ENCODE data around the gene PTPRR.

Gene PTPRR

DNA sequence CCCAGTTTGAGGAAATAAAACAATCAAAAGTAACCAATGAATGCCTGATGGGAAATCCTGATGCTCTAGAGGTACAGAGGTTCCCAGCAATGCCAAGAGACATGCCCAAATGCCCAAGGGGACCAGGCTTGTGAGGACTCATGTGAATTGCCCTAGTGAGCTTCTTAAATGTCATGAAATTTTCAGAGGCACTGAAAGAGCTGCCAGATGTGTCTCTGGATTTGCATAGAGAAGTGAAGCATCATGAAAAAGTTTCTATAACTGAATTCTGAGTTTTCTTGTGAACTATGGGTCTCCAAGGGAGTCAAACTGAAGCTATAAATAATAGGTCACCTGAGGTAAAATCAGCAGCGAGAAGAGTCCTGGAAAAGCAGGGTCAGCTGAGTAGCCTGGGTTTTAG is 9.9 kb downstream of the PTPRR start:
- DNase-seq = no peak

DNA sequence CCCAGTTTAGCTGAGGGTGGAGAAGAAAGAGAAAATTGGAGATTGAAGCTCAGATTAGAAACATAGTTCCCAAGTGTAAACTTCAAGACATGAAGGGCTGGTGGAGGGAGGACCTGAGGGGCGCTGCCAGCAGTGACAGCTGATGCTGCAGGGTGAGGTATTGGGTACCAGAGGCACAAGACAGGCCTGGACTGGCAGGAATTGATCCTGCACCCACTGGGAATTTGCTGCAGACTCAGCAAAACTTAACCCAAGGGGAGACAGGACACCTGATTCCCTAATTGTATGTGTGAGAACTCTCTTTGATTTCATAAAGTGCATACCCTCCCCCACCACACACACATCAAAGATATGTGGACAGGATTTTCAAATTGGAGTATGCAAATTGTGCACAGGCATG is 11.6 kb downstream of the PTPRR start:
- DNase-seq = no peak

DNA sequence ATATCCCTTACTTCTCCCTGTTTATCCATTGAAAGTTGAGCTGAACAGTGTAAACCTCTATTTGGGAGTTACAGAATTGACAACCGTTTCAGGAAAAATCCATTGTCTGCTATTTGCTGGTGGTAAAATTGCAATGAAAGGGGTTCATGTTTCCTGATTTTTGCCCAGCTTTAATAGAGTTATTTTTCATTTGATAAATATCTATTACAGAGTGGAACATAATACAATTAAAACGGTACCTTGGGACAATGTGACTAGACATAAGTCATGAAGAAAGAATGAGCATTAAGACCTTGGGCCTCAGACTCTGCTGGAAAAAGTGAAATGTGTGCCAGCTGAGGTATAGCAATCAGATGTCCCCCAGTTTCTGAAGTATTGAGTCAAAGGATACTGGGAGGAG is 13.1 kb downstream of the PTPRR start:
- DNase-seq = no peak

DNA sequence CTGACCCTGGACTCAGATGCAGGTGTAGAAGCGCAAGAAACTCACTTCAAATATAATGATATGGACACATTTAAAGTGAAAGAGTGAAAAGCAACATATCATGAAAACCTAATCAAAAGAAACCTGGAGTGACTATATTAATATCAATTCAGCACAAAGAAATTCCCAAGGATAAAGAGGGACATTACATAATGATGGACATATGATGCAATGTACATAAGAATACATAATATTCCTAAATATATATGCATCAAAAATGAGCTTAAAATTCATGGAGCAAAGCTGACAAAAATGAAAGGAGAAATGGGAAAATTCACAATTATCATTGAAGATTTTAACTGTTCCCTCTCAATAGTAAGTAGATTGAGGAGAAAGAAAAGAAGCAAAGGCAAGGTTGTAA is 24.6 kb downstream of the PTPRR start:
- no peak for DNase-seq

DNA sequence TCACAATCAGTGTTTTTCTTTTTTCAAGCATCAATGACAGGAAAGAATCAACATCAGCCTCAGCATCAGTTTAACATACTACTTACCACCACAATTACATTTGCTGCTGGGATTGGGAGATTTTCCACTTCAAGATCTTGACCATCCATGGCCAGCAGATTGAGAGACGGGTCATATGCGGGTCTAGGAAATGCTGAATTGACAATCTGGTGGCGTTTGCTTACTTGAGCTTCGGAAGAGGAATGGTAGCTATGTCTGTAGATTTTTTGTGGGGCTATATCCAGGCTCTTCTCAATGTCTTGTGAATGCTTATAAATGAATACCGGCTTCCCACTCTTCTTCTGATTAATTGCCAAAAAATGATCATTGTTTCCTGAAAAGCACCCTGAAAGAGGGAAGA is 27.9 kb downstream of the PTPRR start:
- no peak for DNase-seq

DNA sequence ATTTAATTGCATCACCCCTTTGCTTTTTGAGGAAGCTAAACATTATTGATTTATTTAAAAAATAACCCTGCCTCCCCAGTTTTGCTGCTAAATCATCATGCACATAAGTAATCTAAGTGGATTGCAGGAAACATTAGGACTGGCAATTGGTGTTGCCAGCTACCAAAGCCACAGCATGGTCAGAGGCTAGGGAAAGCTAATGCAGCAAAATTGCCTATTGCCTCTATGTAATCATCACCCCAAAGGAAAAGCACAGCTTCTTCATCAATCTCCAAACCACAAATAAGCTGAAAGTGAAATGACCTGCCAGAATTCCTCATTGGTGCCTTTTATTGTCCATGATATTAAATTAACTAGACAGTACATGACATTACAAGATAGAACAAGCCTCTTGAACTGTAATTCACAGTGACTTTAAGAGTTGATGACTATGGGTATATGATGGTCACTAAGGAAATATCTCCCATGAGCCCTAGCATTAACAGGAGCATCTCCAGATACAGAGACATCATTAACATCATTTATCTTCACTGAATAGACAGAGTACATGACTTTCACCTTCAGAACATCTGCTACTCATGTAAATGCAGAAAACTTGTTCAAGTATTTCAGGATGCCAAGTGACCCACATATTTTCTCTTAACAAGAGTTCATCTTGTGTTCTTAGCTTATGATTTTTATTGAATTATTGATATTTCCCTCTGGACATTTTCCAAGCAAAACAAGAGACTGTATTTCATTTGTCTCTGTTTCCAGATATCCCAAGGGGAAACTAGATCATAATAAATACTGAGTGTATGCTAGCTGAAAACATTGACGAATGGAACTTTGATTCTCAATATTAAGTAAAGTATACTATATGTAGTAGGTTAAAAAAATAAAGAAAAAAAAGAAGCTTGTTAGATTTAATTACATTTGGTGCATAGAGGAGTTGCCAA is 29.4 kb downstream of the PTPRR start:
- DNase-seq = no peak

DNA sequence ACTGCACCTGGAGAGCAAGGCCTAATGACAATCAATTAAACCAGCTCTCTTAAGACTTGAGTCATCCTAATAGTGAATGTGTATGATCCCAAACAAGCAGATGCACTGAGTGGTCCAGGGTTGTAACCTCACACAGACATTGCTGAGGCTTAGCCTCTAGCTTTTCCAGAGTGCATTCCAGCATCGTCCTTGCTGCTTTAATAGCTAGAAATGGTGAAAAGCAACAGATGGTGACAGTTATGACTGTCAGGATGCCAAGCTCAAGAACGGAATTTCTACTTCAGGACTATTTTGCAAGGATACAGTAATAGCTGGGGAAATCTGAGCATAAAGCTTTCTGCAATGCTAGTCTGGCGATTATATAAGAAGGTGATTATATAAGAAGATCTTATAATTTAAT is 34.6 kb downstream of the PTPRR start:
- DNase-seq = no peak

DNA sequence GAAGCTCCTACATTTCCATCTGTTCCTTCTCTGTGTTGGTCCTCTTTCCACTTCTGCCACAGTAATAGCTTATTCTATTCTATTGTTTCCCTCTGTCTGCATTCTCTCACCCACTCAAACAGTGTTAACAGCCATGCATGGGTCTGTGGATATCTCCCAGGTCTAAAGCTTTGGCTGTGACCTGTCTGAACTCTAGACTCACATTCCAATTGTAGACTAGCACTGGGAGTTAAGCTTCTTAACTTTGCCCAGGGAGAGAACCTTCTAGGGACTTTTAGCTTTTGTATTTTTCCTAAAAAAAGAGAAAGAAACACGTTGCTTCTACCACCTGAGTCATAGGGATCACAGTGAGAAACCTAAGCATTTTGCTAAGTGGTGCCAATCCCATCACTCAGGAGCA is 36.7 kb downstream of the PTPRR start:
- DNase-seq = no peak

DNA sequence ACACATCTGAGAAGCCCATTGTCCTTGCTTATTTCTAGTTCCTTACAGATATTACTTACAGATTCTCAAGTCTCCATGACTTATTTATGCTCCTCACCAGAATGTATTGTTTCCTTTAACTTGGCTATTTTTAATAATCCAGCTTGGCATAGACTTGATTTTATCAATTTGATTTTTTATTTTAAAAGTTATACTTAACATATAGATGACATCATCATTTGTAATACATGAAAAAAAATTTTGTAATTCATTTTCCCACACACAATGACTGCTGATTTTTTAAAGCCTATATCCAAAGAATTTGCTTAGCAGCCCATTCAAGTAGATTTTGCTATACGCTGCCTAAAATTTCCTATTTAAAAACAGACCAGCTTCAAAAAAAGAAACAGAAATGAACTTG is 39.8 kb downstream of the PTPRR start:
- DNase-seq = no peak

DNA sequence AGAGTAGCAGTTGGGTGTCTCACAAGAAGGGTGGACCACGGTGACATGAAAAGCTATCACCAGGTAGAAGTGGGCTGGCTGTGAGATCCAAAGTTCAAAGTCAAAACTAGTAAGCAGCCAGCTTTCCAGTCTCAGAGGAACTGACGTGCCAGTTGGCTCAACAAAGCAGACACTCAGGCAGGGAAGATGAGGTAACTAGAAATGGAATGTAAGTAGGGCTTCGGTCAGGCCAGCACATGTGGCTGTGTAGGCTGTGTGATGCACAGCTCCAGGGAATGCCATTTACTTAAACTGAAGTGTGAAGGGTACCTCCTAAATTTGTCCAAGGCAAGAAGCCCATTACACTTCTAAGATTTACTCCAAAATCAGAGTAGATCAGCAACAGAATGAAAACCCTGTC is 43.6 kb downstream of the PTPRR start:
- no peak for DNase-seq

DNA sequence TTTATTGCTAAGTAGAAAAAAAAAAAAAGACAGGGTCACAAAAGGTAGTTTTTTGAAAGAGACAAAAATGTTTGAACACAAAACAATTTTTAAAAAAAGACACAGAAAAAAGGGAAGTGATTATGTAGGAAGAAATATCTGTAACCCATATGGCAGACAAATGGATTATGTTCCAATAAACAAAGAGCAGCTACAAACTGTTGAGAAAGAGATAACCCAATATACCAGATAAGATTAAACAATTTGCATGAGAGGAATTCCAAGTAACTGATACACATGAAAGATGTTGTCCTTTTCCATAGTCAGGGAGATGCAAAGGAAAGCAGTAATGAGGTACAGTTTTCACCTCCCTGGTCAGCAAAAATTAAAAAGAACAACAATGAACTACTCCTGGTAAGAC is 44.9 kb downstream of the PTPRR start:
- DNase-seq = no peak

DNA sequence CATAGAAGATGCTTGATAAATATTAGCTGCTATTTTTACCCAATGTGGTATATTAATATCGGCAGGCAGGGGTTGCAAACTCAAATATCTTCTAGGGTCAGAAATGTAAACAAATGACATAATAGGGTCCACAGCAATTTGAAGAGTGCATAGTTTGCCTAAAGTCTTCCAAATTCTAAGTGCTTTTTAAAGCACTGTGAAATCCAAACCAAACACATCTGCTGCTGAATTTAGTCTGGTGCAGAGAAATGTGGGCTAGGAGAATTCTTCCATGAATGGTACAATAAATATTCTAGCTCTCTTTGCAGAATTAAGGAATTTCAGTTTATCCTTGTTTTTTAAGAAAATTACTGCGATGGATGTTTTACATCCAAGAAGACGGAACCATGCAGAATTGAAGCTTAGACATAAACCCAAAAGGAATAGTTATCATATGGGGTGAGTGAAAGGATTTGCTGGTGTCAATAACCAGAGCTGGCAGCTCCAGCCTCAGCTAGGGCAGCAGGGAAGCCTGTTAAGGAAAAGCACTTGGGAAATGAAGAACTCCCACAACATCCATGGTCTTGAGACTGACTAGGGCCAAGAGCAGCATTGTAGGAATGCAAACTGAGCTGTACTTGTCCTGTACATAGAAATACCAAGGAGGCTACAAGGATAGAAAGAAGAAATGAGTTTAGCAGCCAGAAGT is 65.5 kb downstream of the PTPRR start:
- no peak for DNase-seq

DNA sequence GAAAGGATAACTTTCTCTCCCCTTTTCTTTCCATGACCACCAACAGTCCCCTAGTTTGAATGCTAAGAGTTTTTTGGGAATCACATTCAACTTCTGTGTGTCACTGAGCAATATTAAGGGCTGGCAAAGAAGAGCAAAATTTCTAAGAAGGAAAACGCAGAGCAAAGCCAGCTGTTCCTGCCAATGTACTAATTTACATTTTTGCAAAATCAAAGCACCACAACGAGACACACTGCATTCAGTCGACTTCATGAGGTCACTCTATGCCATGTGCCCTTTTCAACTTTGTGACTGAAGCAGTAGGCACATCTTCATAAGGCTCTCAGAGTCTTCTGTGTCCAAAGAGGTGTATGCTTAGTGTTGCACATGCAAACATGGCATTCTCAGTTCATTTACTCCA is 66.4 kb downstream of the PTPRR start:
- DNase-seq = no peak

DNA sequence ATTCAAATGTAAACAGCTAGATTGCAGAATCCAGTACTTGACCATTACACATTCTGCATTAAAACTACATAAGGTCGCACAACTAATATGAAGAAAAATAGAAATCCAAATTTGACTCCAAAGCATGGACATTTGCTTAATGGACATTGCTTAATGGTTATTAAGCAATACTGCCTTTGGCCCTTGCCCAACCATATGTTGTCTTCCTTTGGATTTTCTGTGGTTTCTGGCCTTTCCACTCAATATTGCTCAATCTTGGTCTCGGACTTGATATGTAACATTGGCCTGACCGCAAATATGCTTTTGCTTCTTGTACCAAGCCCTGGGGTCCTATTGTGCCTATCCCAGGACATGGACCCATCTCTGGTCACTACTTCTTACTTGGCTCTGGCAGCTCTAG is 67.2 kb downstream of the PTPRR start:
- DNase-seq = no peak

DNA sequence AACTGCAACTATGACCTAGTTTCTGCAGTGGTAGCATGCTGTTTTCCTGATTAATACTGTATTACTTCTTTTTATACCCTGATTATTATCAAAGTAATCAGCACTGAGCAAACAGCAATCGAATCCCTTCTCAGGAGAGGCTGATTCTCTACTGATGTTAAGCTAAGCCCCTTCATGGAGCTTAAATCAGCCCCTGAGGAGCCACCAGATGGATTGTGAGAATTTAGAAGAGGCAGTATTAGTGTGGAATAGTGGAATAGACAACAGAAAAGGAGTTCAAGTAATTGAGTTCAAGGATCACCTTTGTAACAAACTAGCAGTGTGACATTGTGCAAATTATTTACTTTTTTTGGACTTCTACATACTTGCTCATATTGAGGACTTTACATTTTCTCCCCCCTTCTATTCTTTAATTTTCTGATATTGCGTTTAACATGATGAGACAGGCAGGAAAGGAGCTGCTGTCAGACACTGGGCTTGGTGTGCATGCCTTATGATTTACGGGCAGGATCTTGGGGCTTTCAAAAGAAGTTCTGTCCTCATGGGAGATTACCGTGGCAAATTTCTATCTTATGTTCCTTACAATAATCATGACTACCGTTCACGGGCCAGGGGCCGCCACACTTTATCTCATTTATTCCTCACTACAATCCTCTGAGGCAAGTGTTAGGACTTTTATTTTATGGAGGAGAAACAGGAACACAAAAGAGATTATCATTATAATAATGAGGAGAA is 68.0 kb downstream of the PTPRR start:
- no peak for DNase-seq

DNA sequence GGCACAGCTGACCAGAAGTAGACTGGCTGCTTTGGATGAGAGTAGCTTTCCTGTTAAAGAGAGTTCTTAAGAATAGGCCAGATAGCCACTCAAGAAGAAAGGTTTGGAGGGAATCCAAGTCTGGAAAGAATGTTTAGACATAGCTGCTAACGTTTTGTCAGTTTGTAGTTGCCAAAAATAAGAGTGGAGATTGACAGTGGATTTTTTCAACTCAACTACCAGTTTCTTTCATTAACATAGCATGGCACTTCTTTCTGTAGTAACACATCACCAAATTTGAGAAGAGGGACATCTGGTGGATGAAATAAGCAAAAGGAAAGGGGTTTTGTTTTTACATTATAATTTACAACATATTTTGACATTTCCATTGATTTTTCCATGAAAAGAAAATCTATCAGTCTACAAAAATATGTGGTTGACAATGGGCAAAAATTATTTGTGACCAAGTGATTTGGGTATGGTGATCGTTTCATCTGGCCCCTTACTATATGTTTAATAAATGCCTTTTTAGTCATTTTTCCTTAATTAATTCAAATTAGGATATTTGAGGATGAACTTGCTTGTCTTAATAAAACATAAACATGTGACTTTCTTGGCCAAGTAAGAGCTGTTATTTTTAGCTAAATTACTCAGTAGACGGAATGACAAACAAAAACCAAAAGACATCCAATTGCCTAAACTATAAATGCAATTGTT is 71.1 kb downstream of the PTPRR start:
- no peak for DNase-seq

DNA sequence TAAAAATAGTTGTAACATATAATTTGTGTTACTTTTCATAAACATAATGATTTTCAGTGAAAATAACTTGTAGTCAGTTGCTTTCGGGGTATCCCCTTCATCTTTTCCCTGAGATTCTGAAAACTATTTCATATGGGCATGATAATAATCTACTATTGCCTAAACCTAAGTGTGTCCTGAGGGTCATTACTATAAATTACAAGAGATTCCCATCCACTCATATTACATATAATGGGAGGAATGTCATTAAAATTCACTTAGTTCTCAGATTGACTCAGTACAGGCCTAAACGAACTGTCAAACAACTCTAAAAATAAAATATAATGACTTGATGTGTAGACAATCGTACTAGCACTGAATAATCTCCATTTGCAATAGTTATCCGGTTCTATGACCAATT is 72.7 kb downstream of the PTPRR start:
- no peak for DNase-seq

DNA sequence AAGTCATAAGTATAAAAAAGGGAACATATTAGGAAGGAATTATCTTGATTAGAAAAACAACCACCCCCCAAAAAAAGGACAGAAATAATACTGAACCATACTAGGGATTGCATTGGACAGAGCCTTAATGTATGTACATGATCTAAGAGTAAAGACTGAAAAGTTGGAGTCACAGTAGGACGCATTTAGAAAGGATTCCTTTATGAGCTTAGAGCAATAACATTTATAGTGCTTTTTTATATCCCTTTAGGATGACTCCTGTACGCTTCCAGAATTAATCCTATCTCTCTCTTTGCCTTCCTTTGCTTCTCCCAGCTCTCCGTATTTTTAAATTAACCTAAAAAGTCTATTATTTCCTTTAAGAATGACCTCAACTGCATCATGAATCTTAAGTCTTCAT is 75.3 kb downstream of the PTPRR start:
- no peak for DNase-seq

DNA sequence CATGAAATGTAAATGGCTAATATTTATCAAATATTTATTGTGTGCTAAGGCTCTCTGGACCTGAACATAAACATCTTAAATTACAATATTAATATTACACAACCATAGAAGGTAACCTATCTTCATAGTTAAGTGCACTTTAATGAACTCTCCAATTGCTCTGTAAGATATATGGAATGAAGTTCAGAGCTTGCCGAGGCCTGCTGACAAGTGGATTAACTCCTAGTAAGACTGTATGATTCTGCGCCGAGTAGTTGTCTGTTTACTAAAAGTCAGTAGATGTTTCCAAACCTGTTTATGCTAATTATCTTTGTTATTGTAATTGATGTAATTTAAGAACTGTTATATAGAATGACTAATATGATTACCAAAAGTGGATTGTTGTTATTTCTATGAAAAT is 77.2 kb downstream of the PTPRR start:
- no peak for DNase-seq

DNA sequence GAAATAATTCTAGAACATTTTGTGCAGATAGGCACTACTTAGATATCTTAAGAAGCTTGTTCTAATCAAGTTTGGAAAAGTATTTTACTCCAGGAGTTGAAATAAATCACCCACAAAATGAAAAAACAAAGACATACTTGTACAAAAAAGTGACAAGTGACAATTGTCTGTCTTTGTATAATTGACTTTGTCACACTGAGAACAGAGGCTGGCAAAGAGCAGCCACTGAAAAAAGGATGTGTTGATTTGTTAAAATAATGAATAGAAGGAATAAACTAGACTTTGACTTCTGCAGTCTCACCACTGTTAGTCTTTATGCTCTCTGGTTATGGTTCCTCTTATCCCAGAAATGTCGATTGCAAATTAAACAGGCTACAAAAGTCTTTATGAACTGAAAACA is 77.6 kb downstream of the PTPRR start:
- DNase-seq = no peak

DNA sequence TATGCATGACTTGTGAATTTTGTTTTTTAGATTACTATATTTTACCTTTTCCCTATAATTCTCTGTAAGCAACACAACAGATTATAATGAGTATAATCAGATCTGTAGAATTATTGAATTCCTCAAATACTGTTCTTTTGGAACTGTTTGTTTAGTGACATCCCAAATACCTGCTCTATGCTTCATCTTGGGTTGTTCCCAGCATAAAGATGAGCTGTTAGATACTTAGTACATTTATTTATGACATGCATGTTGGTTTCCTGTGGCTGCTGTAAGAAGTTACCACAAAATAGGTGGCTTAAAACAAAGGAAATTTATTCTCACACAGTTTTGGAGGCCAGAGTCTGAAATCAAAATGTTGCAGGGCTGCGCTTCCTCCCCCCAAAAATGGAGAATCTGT is 78.4 kb downstream of the PTPRR start:
- DNase-seq = no peak

DNA sequence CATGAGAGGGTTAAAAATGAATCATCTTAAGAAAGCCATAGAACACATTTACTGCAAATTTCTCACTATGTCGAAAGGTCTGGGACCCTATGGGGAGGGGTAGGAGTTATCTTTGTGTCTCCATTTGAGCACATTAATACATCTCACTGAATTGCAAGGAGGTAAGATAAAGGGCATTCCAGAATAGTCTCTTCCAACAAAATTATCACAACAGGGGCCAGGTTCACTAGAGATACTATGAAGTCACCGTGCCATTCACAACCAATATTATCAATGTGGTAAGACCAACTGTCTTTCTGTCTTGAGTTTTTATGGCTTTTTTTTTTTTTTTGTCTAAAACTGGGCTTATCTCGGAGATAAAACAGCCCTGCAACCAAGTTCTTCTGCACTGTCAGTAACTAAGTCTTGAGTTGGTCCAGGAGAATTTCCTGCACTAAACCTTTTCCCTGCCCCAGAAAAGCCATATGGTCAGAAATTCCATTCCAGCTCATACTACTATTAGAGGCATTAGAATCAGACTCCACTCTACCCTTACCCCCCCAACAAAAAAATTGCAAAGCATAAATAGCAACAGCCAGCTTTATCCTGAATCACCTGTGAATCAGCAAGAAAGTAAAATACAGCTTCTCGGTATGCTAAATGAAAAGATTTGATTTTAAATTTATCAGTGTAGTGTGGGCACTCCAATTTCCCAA is 79.7 kb downstream of the PTPRR start:
- DNase-seq = no peak

DNA sequence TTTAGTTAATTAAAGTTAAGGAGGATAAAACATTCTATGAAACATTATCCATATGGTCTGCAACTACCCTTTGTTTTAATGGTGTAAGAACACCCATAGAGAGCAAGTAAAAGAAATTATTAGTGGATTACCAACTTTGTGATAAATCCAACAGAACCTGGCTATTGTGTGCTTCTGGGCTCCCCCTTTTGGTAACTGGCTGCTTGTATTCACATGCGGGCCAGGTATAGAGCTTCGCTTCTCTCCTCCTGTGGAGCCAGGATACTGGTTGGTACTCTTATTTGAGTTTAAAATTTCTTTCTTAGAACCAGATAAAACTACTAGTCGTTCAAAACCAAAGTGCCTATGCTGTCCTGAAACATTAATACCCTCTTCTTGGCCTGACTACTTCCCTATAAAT is 81.0 kb downstream of the PTPRR start:
- no peak for DNase-seq
